ENCODE measurements around the gene GFOD2.
A peak's percentile ranks its signal among the peaks of the same experiment; 100 is the strongest.
"Not testable (repeated sequence)": the region's sequence is repeated elsewhere in the genome, so short reads cannot be mapped to it uniquely, and the experiment has no call there.

Gene GFOD2

GRCh38 chr16:67758006-67758405 is 38.9 kb upstream of the GFOD2 start:
- Histone ChIP-seq H3K27me3 (ENCODE audit: control insufficient read depth in 2 of 2, insufficient read depth in 2 of 2, low read length in 2 of 2) (no peaks in the 10 kb centered on the region), H3K4me3 (ENCODE audit: low read length in 2 of 2) (no peak overlapping the region), H3K27ac (ENCODE audit: low read depth in 2 of 2, low read length in 2 of 2) (no peak overlapping the region), H3K4me1 (ENCODE audit: control insufficient read depth in 2 of 2, insufficient read depth in 2 of 2, low read length in 2 of 2) (peaks cover 0 to 6% of the 10 kb centered on the region in 2 donors), H3K9ac (ENCODE audit: low read depth in 1 of 2, low read length in 2 of 2) (no peak overlapping the region), H3K36me3 (ENCODE audit: control insufficient read depth in 2 of 2, insufficient read depth in 2 of 2, low read length in 2 of 2) (peaks cover 8 to 16% of the 10 kb centered on the region in 2 donors), H3K9me3 (ENCODE audit: control insufficient read depth in 2 of 2, low read length in 2 of 2) (no peaks in the 10 kb centered on the region)

- peaks cover 5% of the 10 kb centered on the region in 2 donors for H3K36me3 ChIP-seq (ENCODE audit: control insufficient read depth in 2 of 2, insufficient read depth in 2 of 2, low read length in 2 of 2)
- no peak overlapping the region for H3K4me3 ChIP-seq (ENCODE audit: low read length in 2 of 2)
These were observed 33.5 kb upstream of the GFOD2 start for GRCh38 chr16:67752641-67753040.

GRCh38 chr16:67751331-67751730 is 32.2 kb upstream of the GFOD2 start:
- H3K27me3 ChIP-seq (ENCODE audit: control insufficient read depth in 2 of 2, insufficient read depth in 2 of 2, low read length in 2 of 2); H3K36me3 ChIP-seq (ENCODE audit: control insufficient read depth in 2 of 2, insufficient read depth in 2 of 2, low read length in 2 of 2); H3K9me3 ChIP-seq (ENCODE audit: control insufficient read depth in 2 of 2, low read length in 2 of 2); H3K4me3 ChIP-seq (ENCODE audit: low read length in 2 of 2); H3K27ac ChIP-seq (ENCODE audit: low read depth in 2 of 2, low read length in 2 of 2); H3K9ac ChIP-seq (ENCODE audit: low read depth in 1 of 2, low read length in 2 of 2); H3K4me1 ChIP-seq (ENCODE audit: control insufficient read depth in 2 of 2, insufficient read depth in 2 of 2, low read length in 2 of 2): not testable (repeated sequence)

More at GRCh38 chr16:67752641-67753040, 33.5 kb upstream of the GFOD2 start:
- no peak overlapping the region for H3K27ac ChIP-seq (ENCODE audit: low read depth in 2 of 2, low read length in 2 of 2)
- no peaks in the 10 kb centered on the region for H3K27me3 ChIP-seq (ENCODE audit: control insufficient read depth in 2 of 2, insufficient read depth in 2 of 2, low read length in 2 of 2)
- no peaks in the 10 kb centered on the region for H3K9me3 ChIP-seq (ENCODE audit: control insufficient read depth in 2 of 2, low read length in 2 of 2)
- H3K4me1 ChIP-seq (ENCODE audit: control insufficient read depth in 2 of 2, insufficient read depth in 2 of 2, low read length in 2 of 2) = peaks cover 0 to 3% of the 10 kb centered on the region in 2 donors
- no peak overlapping the region for H3K9ac ChIP-seq (ENCODE audit: low read depth in 1 of 2, low read length in 2 of 2)

GRCh38 chr16:67750466-67750865 is 31.4 kb upstream of the GFOD2 start:
- Histone ChIP-seq H3K9ac (ENCODE audit: low read depth in 1 of 2, low read length in 2 of 2) (no peak overlapping the region), H3K4me1 (ENCODE audit: control insufficient read depth in 2 of 2, insufficient read depth in 2 of 2, low read length in 2 of 2) (peaks cover 0 to 3% of the 10 kb centered on the region in 2 donors), H3K4me3 (ENCODE audit: low read length in 2 of 2) (no peak overlapping the region), H3K27ac (ENCODE audit: low read depth in 2 of 2, low read length in 2 of 2) (peak overlapping the region in 1 of 2 donors; percentile 6), H3K9me3 (ENCODE audit: control insufficient read depth in 2 of 2, low read length in 2 of 2) (no peaks in the 10 kb centered on the region), H3K36me3 (ENCODE audit: control insufficient read depth in 2 of 2, insufficient read depth in 2 of 2, low read length in 2 of 2) (peaks cover 0 to 5% of the 10 kb centered on the region in 2 donors), H3K27me3 (ENCODE audit: control insufficient read depth in 2 of 2, insufficient read depth in 2 of 2, low read length in 2 of 2) (no peaks in the 10 kb centered on the region)

- no peak overlapping the region for H3K9ac ChIP-seq (ENCODE audit: low read depth in 1 of 2, low read length in 2 of 2)
- peaks cover 1 to 3% of the 10 kb centered on the region in 2 donors for H3K36me3 ChIP-seq (ENCODE audit: control insufficient read depth in 2 of 2, insufficient read depth in 2 of 2, low read length in 2 of 2)
- no peaks in the 10 kb centered on the region for H3K9me3 ChIP-seq (ENCODE audit: control insufficient read depth in 2 of 2, low read length in 2 of 2)
- no peaks in the 10 kb centered on the region for H3K27me3 ChIP-seq (ENCODE audit: control insufficient read depth in 2 of 2, insufficient read depth in 2 of 2, low read length in 2 of 2)
- no peak overlapping the region for H3K27ac ChIP-seq (ENCODE audit: low read depth in 2 of 2, low read length in 2 of 2)
- peaks cover 0 to 3% of the 10 kb centered on the region in 2 donors for H3K4me1 ChIP-seq (ENCODE audit: control insufficient read depth in 2 of 2, insufficient read depth in 2 of 2, low read length in 2 of 2)
- H3K4me3 ChIP-seq (ENCODE audit: low read length in 2 of 2) = no peak overlapping the region
These were observed 30.4 kb upstream of the GFOD2 start for GRCh38 chr16:67749436-67750078.

- H3K4me1 ChIP-seq (ENCODE audit: control insufficient read depth in 2 of 2, insufficient read depth in 2 of 2, low read length in 2 of 2) = peaks cover 0 to 3% of the 10 kb centered on the region in 2 donors
- no peak overlapping the region for H3K4me3 ChIP-seq (ENCODE audit: low read length in 2 of 2)
- H3K9ac ChIP-seq (ENCODE audit: low read depth in 1 of 2, low read length in 2 of 2) = no peak overlapping the region
- no peaks in the 10 kb centered on the region for H3K27me3 ChIP-seq (ENCODE audit: control insufficient read depth in 2 of 2, insufficient read depth in 2 of 2, low read length in 2 of 2)
- peaks cover 7 to 8% of the 10 kb centered on the region in 2 donors for H3K36me3 ChIP-seq (ENCODE audit: control insufficient read depth in 2 of 2, insufficient read depth in 2 of 2, low read length in 2 of 2)
- H3K9me3 ChIP-seq (ENCODE audit: control insufficient read depth in 2 of 2, low read length in 2 of 2) = no peaks in the 10 kb centered on the region
- no peak overlapping the region for H3K27ac ChIP-seq (ENCODE audit: low read depth in 2 of 2, low read length in 2 of 2)
These were observed 29.7 kb upstream of the GFOD2 start for GRCh38 chr16:67748834-67749233.

GRCh38 chr16:67746846-67747245 is 27.7 kb upstream of the GFOD2 start:
- no peaks in the 10 kb centered on the region for H3K27me3 ChIP-seq (ENCODE audit: control insufficient read depth in 2 of 2, insufficient read depth in 2 of 2, low read length in 2 of 2)
- no peak overlapping the region for H3K4me3 ChIP-seq (ENCODE audit: low read length in 2 of 2)
- H3K9me3 ChIP-seq (ENCODE audit: control insufficient read depth in 2 of 2, low read length in 2 of 2) = no peaks in the 10 kb centered on the region
- peaks cover 0 to 3% of the 10 kb centered on the region in 2 donors for H3K4me1 ChIP-seq (ENCODE audit: control insufficient read depth in 2 of 2, insufficient read depth in 2 of 2, low read length in 2 of 2)
- H3K27ac ChIP-seq (ENCODE audit: low read depth in 2 of 2, low read length in 2 of 2) = no peak overlapping the region
- H3K9ac ChIP-seq (ENCODE audit: low read depth in 1 of 2, low read length in 2 of 2) = no peak overlapping the region
- peaks cover 23% of the 10 kb centered on the region in 2 donors for H3K36me3 ChIP-seq (ENCODE audit: control insufficient read depth in 2 of 2, insufficient read depth in 2 of 2, low read length in 2 of 2)

GRCh38 chr16:67741118-67741517 is 22.0 kb upstream of the GFOD2 start:
- Histone ChIP-seq H3K27ac (ENCODE audit: low read depth in 2 of 2, low read length in 2 of 2) (no peak overlapping the region), H3K4me1 (ENCODE audit: control insufficient read depth in 2 of 2, insufficient read depth in 2 of 2, low read length in 2 of 2) (no peaks in the 10 kb centered on the region), H3K36me3 (ENCODE audit: control insufficient read depth in 2 of 2, insufficient read depth in 2 of 2, low read length in 2 of 2) (peaks cover 27 to 41% of the 10 kb centered on the region in 2 donors), H3K9me3 (ENCODE audit: control insufficient read depth in 2 of 2, low read length in 2 of 2) (no peaks in the 10 kb centered on the region), H3K4me3 (ENCODE audit: low read length in 2 of 2) (no peak overlapping the region), H3K9ac (ENCODE audit: low read depth in 1 of 2, low read length in 2 of 2) (no peak overlapping the region), H3K27me3 (ENCODE audit: control insufficient read depth in 2 of 2, insufficient read depth in 2 of 2, low read length in 2 of 2) (no peaks in the 10 kb centered on the region)

GRCh38 chr16:67740391-67740790 is 21.3 kb upstream of the GFOD2 start:
- no peak overlapping the region for H3K4me3 ChIP-seq (ENCODE audit: low read length in 2 of 2)
- H3K9ac ChIP-seq (ENCODE audit: low read depth in 1 of 2, low read length in 2 of 2) = no peak overlapping the region
- no peak overlapping the region for H3K27ac ChIP-seq (ENCODE audit: low read depth in 2 of 2, low read length in 2 of 2)
- no peaks in the 10 kb centered on the region for H3K4me1 ChIP-seq (ENCODE audit: control insufficient read depth in 2 of 2, insufficient read depth in 2 of 2, low read length in 2 of 2)
- no peaks in the 10 kb centered on the region for H3K27me3 ChIP-seq (ENCODE audit: control insufficient read depth in 2 of 2, insufficient read depth in 2 of 2, low read length in 2 of 2)
- H3K9me3 ChIP-seq (ENCODE audit: control insufficient read depth in 2 of 2, low read length in 2 of 2) = no peaks in the 10 kb centered on the region
- H3K36me3 ChIP-seq (ENCODE audit: control insufficient read depth in 2 of 2, insufficient read depth in 2 of 2, low read length in 2 of 2) = peaks cover 27 to 41% of the 10 kb centered on the region in 2 donors

GRCh38 chr16:67736858-67737257 is 17.7 kb upstream of the GFOD2 start:
- H3K36me3 ChIP-seq (ENCODE audit: control insufficient read depth in 2 of 2, insufficient read depth in 2 of 2, low read length in 2 of 2) = peaks cover 8 to 41% of the 10 kb centered on the region in 2 donors
- H3K4me3 ChIP-seq (ENCODE audit: low read length in 2 of 2) = no peak overlapping the region
- H3K9me3 ChIP-seq (ENCODE audit: control insufficient read depth in 2 of 2, low read length in 2 of 2) = no peaks in the 10 kb centered on the region
- no peaks in the 10 kb centered on the region for H3K4me1 ChIP-seq (ENCODE audit: control insufficient read depth in 2 of 2, insufficient read depth in 2 of 2, low read length in 2 of 2)
- H3K9ac ChIP-seq (ENCODE audit: low read depth in 1 of 2, low read length in 2 of 2) = no peak overlapping the region
- no peak overlapping the region for H3K27ac ChIP-seq (ENCODE audit: low read depth in 2 of 2, low read length in 2 of 2)
- no peaks in the 10 kb centered on the region for H3K27me3 ChIP-seq (ENCODE audit: control insufficient read depth in 2 of 2, insufficient read depth in 2 of 2, low read length in 2 of 2)

Data from mucosa of rectum (tissue), 2 donors.